Occipital lobe (tissue), 2 donors: Measurements from ENCODE around the gene NUP42. TPM values are rescaled to one million over a fixed set of nuclear protein-coding genes. Genes with fewer than 3 reads are reported as not detected.
"Not testable (repeated sequence)": the region's sequence is repeated elsewhere in the genome, so short reads cannot be mapped to it uniquely, and the experiment has no call there.

Source experiments
- DNase-seq: peaks from one replicate; lab custom pipeline; 2025; lab: John Stamatoyannopoulos, UW
- total RNA-seq: library from RNA; depleted of rRNA; stranded (reverse); fragments of >200 nt; gene quantifications from one replicate; pipeline ENCODE4 v1.2.3, GENCODE V29; 2014

Gene NUP42
- total RNA-seq, 1 donor from 2014 or later: 63.6 TPM

- no peak for DNase-seq
These were observed 22.4 kb downstream of the NUP42 start for GRCh38 chr7:23204241-23204640.

GRCh38 chr7:23205577-23205908 is 23.7 kb downstream of the NUP42 start:
- DNase-seq: no peak

GRCh38 chr7:23205909-23206767 is 24.3 kb downstream of the NUP42 start:
- DNase-seq: no peak

GRCh38 chr7:23207021-23207420 is 25.2 kb downstream of the NUP42 start:
- no peak for DNase-seq

- no peak for DNase-seq
These were observed 26.0 kb downstream of the NUP42 start for GRCh38 chr7:23207884-23208283.

- DNase-seq: no peak
These were observed 26.5 kb downstream of the NUP42 start for GRCh38 chr7:23208316-23208715.

GRCh38 chr7:23210506-23210905 is 28.7 kb downstream of the NUP42 start:
- no peak for DNase-seq

- DNase-seq: no peak
These were observed 29.7 kb downstream of the NUP42 start for GRCh38 chr7:23211589-23211988.

GRCh38 chr7:23212395-23212794 is 30.5 kb downstream of the NUP42 start:
- DNase-seq: no peak

GRCh38 chr7:23212841-23213240 is 31.0 kb downstream of the NUP42 start:
- DNase-seq: no peak

GRCh38 chr7:23213755-23214154 is 31.9 kb downstream of the NUP42 start:
- DNase-seq: no peak

GRCh38 chr7:23214423-23214822 is 32.6 kb downstream of the NUP42 start:
- no peak for DNase-seq

GRCh38 chr7:23214938-23215337 is 33.1 kb downstream of the NUP42 start:
- no peak for DNase-seq

- peak; percentile 13 for DNase-seq
These were observed 34.2 kb downstream of the NUP42 start for GRCh38 chr7:23216021-23216420.

GRCh38 chr7:23218196-23218595 is 36.3 kb downstream of the NUP42 start:
- DNase-seq: no peak

GRCh38 chr7:23220690-23221305 is 39.0 kb downstream of the NUP42 start:
- DNase-seq: no peak

- DNase-seq: no peak
These were observed 40.7 kb downstream of the NUP42 start for GRCh38 chr7:23222439-23223030.

GRCh38 chr7:23224364-23224763 is 42.5 kb downstream of the NUP42 start:
- DNase-seq: not testable (repeated sequence)

GRCh38 chr7:23226844-23227450 is 45.1 kb downstream of the NUP42 start:
- no peak for DNase-seq

GRCh38 chr7:23228412-23228811 is 46.6 kb downstream of the NUP42 start:
- DNase-seq: no peak

- peak; percentile 23 for DNase-seq
These were observed 48.8 kb downstream of the NUP42 start for GRCh38 chr7:23230641-23231101.

GRCh38 chr7:23232966-23233365 is 51.1 kb downstream of the NUP42 start:
- no peak for DNase-seq
